GM19240 (cell line): ENCODE results near the gene YPEL2.
"Not testable (repeated sequence)": the region's sequence is repeated elsewhere in the genome, so short reads cannot be mapped to it uniquely, and the experiment has no call there.

ENCODE experiments used
- DNase-seq: peaks from one replicate; pipeline ENCODE4 v3.0.0; 2011; ENCODE audit warnings: low spot score; ENCODE audit not compliant: insufficient read length

The YPEL2 gene

GRCh38 chr17:59331129-59331928, at the start of gene YPEL2:
Gene YPEL2 (plus strand): TSS chr17:59331655. CDS start chr17:59353410, 21,755 bp downstream.
- DNase-seq, result peak; percentile 93

GRCh38 chr17:59284317-59284716, 47.1 kb upstream of the YPEL2 start:
- DNase-seq, result no peak

- no peak for DNase-seq
These were observed 44.0 kb upstream of the YPEL2 start for GRCh38 chr17:59287452-59287851.

- no peak for DNase-seq
These were observed 43.6 kb upstream of the YPEL2 start for GRCh38 chr17:59287891-59288290.

- DNase-seq, result no peak
These were observed 41.5 kb upstream of the YPEL2 start for GRCh38 chr17:59289981-59290301.

GRCh38 chr17:59290302-59290998, 41.0 kb upstream of the YPEL2 start:
- not testable (repeated sequence) for DNase-seq

- no peak for DNase-seq
These were observed 39.3 kb upstream of the YPEL2 start for GRCh38 chr17:59292174-59292523.

- no peak for DNase-seq
These were observed 35.3 kb upstream of the YPEL2 start for GRCh38 chr17:59296190-59296589.

- DNase-seq, result no peak
These were observed 32.9 kb upstream of the YPEL2 start for GRCh38 chr17:59298521-59298920.

- no peak for DNase-seq
These were observed 31.9 kb upstream of the YPEL2 start for GRCh38 chr17:59299400-59300092.

- no peak for DNase-seq
These were observed 30.5 kb upstream of the YPEL2 start for GRCh38 chr17:59300941-59301340.

- DNase-seq, result no peak
These were observed 26.6 kb upstream of the YPEL2 start for GRCh38 chr17:59304811-59305210.

GRCh38 chr17:59310263-59310920, 21.1 kb upstream of the YPEL2 start:
- DNase-seq, result no peak

GRCh38 chr17:59311051-59311468, 20.4 kb upstream of the YPEL2 start:
- DNase-seq, result peak; percentile 50

- DNase-seq, result not testable (repeated sequence)
These were observed 19.9 kb upstream of the YPEL2 start for GRCh38 chr17:59311521-59311920.

GRCh38 chr17:59315866-59316265, 15.6 kb upstream of the YPEL2 start:
- no peak for DNase-seq

GRCh38 chr17:59327121-59327980, 4.1 kb upstream of the YPEL2 start:
- DNase-seq, result no peak

- no peak for DNase-seq
These were observed 3.5 kb upstream of the YPEL2 start for GRCh38 chr17:59327981-59328290.

- DNase-seq, result no peak
These were observed 2.9 kb upstream of the YPEL2 start for GRCh38 chr17:59328601-59329000.

GRCh38 chr17:59329176-59330052, 2.0 kb upstream of the YPEL2 start:
- DNase-seq, result peak; percentile 65
